ENCODE data around the gene TAF1L.

The TAF1L gene

DNA sequence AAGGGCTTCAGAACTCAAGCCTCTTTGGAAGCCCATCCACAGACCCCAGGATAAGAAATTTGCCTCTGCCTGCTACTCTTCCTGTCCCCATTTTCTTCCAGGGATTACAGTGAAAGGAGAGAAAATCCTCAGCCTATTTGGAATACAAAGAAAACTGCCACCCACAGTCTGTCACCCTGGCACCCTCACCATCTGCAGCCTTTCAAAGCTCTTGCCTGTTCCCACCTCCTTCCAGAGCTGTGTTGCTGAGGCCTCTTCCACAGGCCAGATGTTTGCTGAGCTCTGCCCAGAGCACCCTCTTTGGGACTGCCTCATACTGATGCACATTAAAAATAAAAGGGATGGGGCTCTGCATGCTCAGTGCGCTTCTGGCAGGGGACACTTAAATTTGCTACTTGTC, 35.9 kb upstream of the TAF1L start:
- no peak overlapping the region for H3K4ac ChIP-seq (ENCODE audit: low read depth in 1 of 2, low read length in 2 of 2)
- no peak overlapping the region for H2BK15ac ChIP-seq (ENCODE audit: low read depth, poor library complexity, severe bottlenecking)
- H3K14ac ChIP-seq (ENCODE audit: low read length in 2 of 2), result no peak overlapping the region
- no peak overlapping the region for H2AK5ac ChIP-seq (ENCODE audit: low read length, severe bottlenecking)
- no peaks in the 10 kb centered on the region for H3K27me3 ChIP-seq (ENCODE audit: control insufficient read depth in 1 of 2, insufficient read depth in 1 of 2, low read length in 2 of 2)
- H3K4me3 ChIP-seq (ENCODE audit: insufficient read depth in 1 of 2, low read depth in 1 of 2, low read length in 2 of 2), result no peak overlapping the region
- no peak overlapping the region for H4K8ac ChIP-seq (ENCODE audit: low read length)
- no peak overlapping the region for H3K18ac ChIP-seq (ENCODE audit: low read depth in 1 of 2, low read length in 2 of 2)
- WGBS, result 57% methylated on average over 1 of the region's 1 CpG
- H4K91ac ChIP-seq (ENCODE audit: low read length), result no peak overlapping the region
- no peaks in the 10 kb centered on the region for H3K9me3 ChIP-seq (ENCODE audit: control insufficient read depth, low read length)
- H3K36me3 ChIP-seq (ENCODE audit: control insufficient read depth in 1 of 2, insufficient read depth in 2 of 2, low read depth in 1 of 2, low read length in 2 of 2), result no peaks in the 10 kb centered on the region
- H3K27ac ChIP-seq (ENCODE audit: low read length, poor library complexity, severe bottlenecking), result no peak overlapping the region
- H3K23ac ChIP-seq (ENCODE audit: low read length in 2 of 2), result no peak overlapping the region
- H2AFZ ChIP-seq (ENCODE audit: low read depth, low read length), result no peak overlapping the region
- H3K4me2 ChIP-seq (ENCODE audit: low read length, poor library complexity, severe bottlenecking), result no peak overlapping the region
- H2BK120ac ChIP-seq (ENCODE audit: low read depth, low read length), result no peak overlapping the region
- H3K4me1 ChIP-seq (ENCODE audit: control insufficient read depth, insufficient read depth, low read depth, low read length), result no peaks in the 10 kb centered on the region
- no peak overlapping the region for H2BK5ac ChIP-seq (ENCODE audit: low read depth, low read length, poor library complexity, severe bottlenecking)
- H3K9ac ChIP-seq (ENCODE audit: low read length), result no peak overlapping the region
- no peak overlapping the region for H2BK12ac ChIP-seq (ENCODE audit: low read length in 2 of 2)
- DNase-seq, result no peak
- H3K79me1 ChIP-seq (replicated peaks; ENCODE audit: low read length, poor library complexity, severe bottlenecking), result no peaks in the 10 kb centered on the region

GRCh38 chr9:32665101-32665500, 29.6 kb upstream of the TAF1L start:
- Histone ChIP-seq H2BK12ac (ENCODE audit: low read length in 2 of 2) (no peak overlapping the region), H3K27me3 (ENCODE audit: control insufficient read depth in 1 of 2, insufficient read depth in 1 of 2, low read length in 2 of 2) (no peaks in the 10 kb centered on the region), H2AK5ac (ENCODE audit: low read length, severe bottlenecking) (no peak overlapping the region), H3K27ac (ENCODE audit: low read length, poor library complexity, severe bottlenecking) (no peak overlapping the region), H3K23ac (ENCODE audit: low read length in 2 of 2) (no peak overlapping the region), H2BK15ac (ENCODE audit: low read depth, poor library complexity, severe bottlenecking) (no peak overlapping the region), H4K8ac (ENCODE audit: low read length) (no peak overlapping the region), H2BK5ac (ENCODE audit: low read depth, low read length, poor library complexity, severe bottlenecking) (no peak overlapping the region), H3K4me3 (ENCODE audit: insufficient read depth in 1 of 2, low read depth in 1 of 2, low read length in 2 of 2) (no peak overlapping the region), H3K9me3 (ENCODE audit: control insufficient read depth, low read length) (no peaks in the 10 kb centered on the region), H3K9ac (ENCODE audit: low read length) (no peak overlapping the region), H4K91ac (ENCODE audit: low read length) (no peak overlapping the region), H3K4ac (ENCODE audit: low read depth in 1 of 2, low read length in 2 of 2) (no peak overlapping the region), H3K14ac (ENCODE audit: low read length in 2 of 2) (no peak overlapping the region), H3K4me2 (ENCODE audit: low read length, poor library complexity, severe bottlenecking) (no peak overlapping the region), H3K36me3 (ENCODE audit: control insufficient read depth in 1 of 2, insufficient read depth in 2 of 2, low read depth in 1 of 2, low read length in 2 of 2) (no peaks in the 10 kb centered on the region), H2BK120ac (ENCODE audit: low read depth, low read length) (no peak overlapping the region), H2AFZ (ENCODE audit: low read depth, low read length) (no peak overlapping the region), H3K79me1 (replicated peaks; ENCODE audit: low read length, poor library complexity, severe bottlenecking) (no peaks in the 10 kb centered on the region), H3K18ac (ENCODE audit: low read depth in 1 of 2, low read length in 2 of 2) (no peak overlapping the region), H3K4me1 (ENCODE audit: control insufficient read depth, insufficient read depth, low read depth, low read length) (no peaks in the 10 kb centered on the region)
- DNase-seq, result no peak
- WGBS, result 86% methylated on average over 1 of the region's 3 CpGs

- Histone ChIP-seq H3K4me3 (ENCODE audit: insufficient read depth in 1 of 2, low read depth in 1 of 2, low read length in 2 of 2) (no peak overlapping the region), H3K9me3 (ENCODE audit: control insufficient read depth, low read length) (no peaks in the 10 kb centered on the region), H2BK5ac (ENCODE audit: low read depth, low read length, poor library complexity, severe bottlenecking) (no peak overlapping the region), H3K36me3 (ENCODE audit: control insufficient read depth in 1 of 2, insufficient read depth in 2 of 2, low read depth in 1 of 2, low read length in 2 of 2) (no peaks in the 10 kb centered on the region), H4K8ac (ENCODE audit: low read length) (no peak overlapping the region), H2BK12ac (ENCODE audit: low read length in 2 of 2) (no peak overlapping the region), H3K4me2 (ENCODE audit: low read length, poor library complexity, severe bottlenecking) (no peak overlapping the region), H3K4me1 (ENCODE audit: control insufficient read depth, insufficient read depth, low read depth, low read length) (no peaks in the 10 kb centered on the region), H3K14ac (ENCODE audit: low read length in 2 of 2) (no peak overlapping the region), H2AK5ac (ENCODE audit: low read length, severe bottlenecking) (no peak overlapping the region), H3K18ac (ENCODE audit: low read depth in 1 of 2, low read length in 2 of 2) (no peak overlapping the region), H3K4ac (ENCODE audit: low read depth in 1 of 2, low read length in 2 of 2) (no peak overlapping the region), H3K27ac (ENCODE audit: low read length, poor library complexity, severe bottlenecking) (no peak overlapping the region), H3K23ac (ENCODE audit: low read length in 2 of 2) (no peak overlapping the region), H3K27me3 (ENCODE audit: control insufficient read depth in 1 of 2, insufficient read depth in 1 of 2, low read length in 2 of 2) (no peaks in the 10 kb centered on the region), H3K9ac (ENCODE audit: low read length) (no peak overlapping the region), H2BK15ac (ENCODE audit: low read depth, poor library complexity, severe bottlenecking) (no peak overlapping the region), H2AFZ (ENCODE audit: low read depth, low read length) (no peak overlapping the region), H4K91ac (ENCODE audit: low read length) (no peak overlapping the region), H3K79me1 (replicated peaks; ENCODE audit: low read length, poor library complexity, severe bottlenecking) (no peaks in the 10 kb centered on the region), H2BK120ac (ENCODE audit: low read depth, low read length) (no peak overlapping the region)
- no peak for DNase-seq
- no CpG with 5 or more reads among the region's 3 CpGs for WGBS
Observed at GRCh38 chr9:32663741-32664140, 28.3 kb upstream of the TAF1L start.

- H3K4me1 ChIP-seq (ENCODE audit: control insufficient read depth, insufficient read depth, low read depth, low read length), result peaks cover 2% of the 10 kb centered on the region
- H3K14ac ChIP-seq (ENCODE audit: low read length in 2 of 2), result no peak overlapping the region
- no peak overlapping the region for H2BK120ac ChIP-seq (ENCODE audit: low read depth, low read length)
- H2AK5ac ChIP-seq (ENCODE audit: low read length, severe bottlenecking), result no peak overlapping the region
- no peak overlapping the region for H3K23ac ChIP-seq (ENCODE audit: low read length in 2 of 2)
- no peak overlapping the region for H4K8ac ChIP-seq (ENCODE audit: low read length)
- H2AFZ ChIP-seq (ENCODE audit: low read depth, low read length), result no peak overlapping the region
- H4K91ac ChIP-seq (ENCODE audit: low read length), result no peak overlapping the region
- H3K4me3 ChIP-seq (ENCODE audit: insufficient read depth in 1 of 2, low read depth in 1 of 2, low read length in 2 of 2), result no peak overlapping the region
- H2BK12ac ChIP-seq (ENCODE audit: low read length in 2 of 2), result no peak overlapping the region
- no peak for DNase-seq
- no peak overlapping the region for H3K27ac ChIP-seq (ENCODE audit: low read length, poor library complexity, severe bottlenecking)
- no peak overlapping the region for H3K4ac ChIP-seq (ENCODE audit: low read depth in 1 of 2, low read length in 2 of 2)
- no peaks in the 10 kb centered on the region for H3K27me3 ChIP-seq (ENCODE audit: control insufficient read depth in 1 of 2, insufficient read depth in 1 of 2, low read length in 2 of 2)
- no peak overlapping the region for H3K9ac ChIP-seq (ENCODE audit: low read length)
- no peaks in the 10 kb centered on the region for H3K36me3 ChIP-seq (ENCODE audit: control insufficient read depth in 1 of 2, insufficient read depth in 2 of 2, low read depth in 1 of 2, low read length in 2 of 2)
- no peak overlapping the region for H2BK15ac ChIP-seq (ENCODE audit: low read depth, poor library complexity, severe bottlenecking)
- no peaks in the 10 kb centered on the region for H3K79me1 ChIP-seq (replicated peaks; ENCODE audit: low read length, poor library complexity, severe bottlenecking)
- no peak overlapping the region for H3K18ac ChIP-seq (ENCODE audit: low read depth in 1 of 2, low read length in 2 of 2)
- peaks cover 9% of the 10 kb centered on the region for H3K9me3 ChIP-seq (ENCODE audit: control insufficient read depth, low read length)
- no peak overlapping the region for H2BK5ac ChIP-seq (ENCODE audit: low read depth, low read length, poor library complexity, severe bottlenecking)
- no peak overlapping the region for H3K4me2 ChIP-seq (ENCODE audit: low read length, poor library complexity, severe bottlenecking)
- WGBS, result 84% methylated on average over 2 of the region's 2 CpGs
Observed at GRCh38 chr9:32647671-32648070, 12.2 kb upstream of the TAF1L start.
